Activated naive CD4-positive, alpha-beta T cell treated with anti-CD3 and anti-CD28 coated beads for 36 hours (primary cell): ENCODE results near the gene FREM3. TPM values are rescaled to one million over a fixed set of nuclear protein-coding genes. Genes with fewer than 3 reads are reported as not detected.
A peak's percentile ranks its signal among the peaks of the same experiment; 100 is the strongest.
"Not testable (repeated sequence)": the region's sequence is repeated elsewhere in the genome, so short reads cannot be mapped to it uniquely, and the experiment has no call there.

Experiments
- CTCF ChIA-PET: fragments of 350-600 bp; sonication (Branson Sonifier 250); formaldehyde crosslinking; loops from one replicate; lab custom pipeline; 2021; ENCODE audit warnings: antibody characterized with exemption; lab: Charles Lee
- DNase-seq: peaks from one replicate; pipeline ENCODE4 v3.0.0-alpha.2; 2020
- H3K27ac Mint-ChIP-seq: one replicate; pipeline ENCODE4 v1.8.0; 2021; ENCODE audit warnings: mild to moderate bottlenecking, mixed read lengths
- H3K27me3 Mint-ChIP-seq: one replicate; pipeline ENCODE4 v1.8.0; 2021; ENCODE audit warnings: low read depth, mixed read lengths
- H3K36me3 Mint-ChIP-seq: one replicate; pipeline ENCODE4 v1.8.0; 2021; ENCODE audit warnings: low read depth, mixed read lengths
- H3K4me1 Mint-ChIP-seq: one replicate; pipeline ENCODE4 v1.8.0; 2021; ENCODE audit warnings: low read depth, mixed read lengths
- H3K4me3 Mint-ChIP-seq: one replicate; pipeline ENCODE4 v1.8.0; 2021; ENCODE audit warnings: mild to moderate bottlenecking, moderate library complexity, mixed read lengths
- H3K9me3 Mint-ChIP-seq: one replicate; pipeline ENCODE4 v1.8.0; 2021; ENCODE audit warnings: mixed read lengths
- intact Hi-C: fragments of 100-400 bp; cut with micrococcal nuclease; formaldehyde crosslinking; loops from one replicate; pipeline ENCODE4 v1.15.1; 2023
- total RNA-seq, 2 experiments: library from RNA; stranded (reverse); gene quantifications; one replicate each; pipeline ENCODE4 v1.2.3, GENCODE V29; 2021

The FREM3 gene
- total RNA-seq, 2 experiments from 2014 or later, result not detected

GRCh38 chr4:143712155-143712550, 11.7 kb upstream of the FREM3 start:
- H3K9me3 Mint-ChIP-seq, result no peaks in the 10 kb centered on the region
- intact Hi-C loops, result no loop called here

GRCh38 chr4:143711543-143712154, 11.2 kb upstream of the FREM3 start:
- Mint-ChIP-seq H3K9me3 (no peaks in the 10 kb centered on the region), H3K27ac (no peak overlapping the region), H3K36me3 (no peaks in the 10 kb centered on the region), H3K4me3 (no peak overlapping the region), H3K27me3 (peaks cover 5% of the 10 kb centered on the region), H3K4me1 (no peaks in the 10 kb centered on the region)
- DNase-seq, result no peak
- intact Hi-C loops, result no loop called here
- CTCF ChIA-PET, result no interaction called here

More at GRCh38 chr4:143712155-143712550, 11.7 kb upstream of the FREM3 start:
- Mint-ChIP-seq H3K36me3 (no peaks in the 10 kb centered on the region), H3K4me3 (no peak overlapping the region), H3K27ac (no peak overlapping the region), H3K4me1 (no peaks in the 10 kb centered on the region), H3K27me3 (peaks cover 5% of the 10 kb centered on the region)
- no peak for DNase-seq
- CTCF ChIA-PET, result no interaction called here

- no peaks in the 10 kb centered on the region for H3K9me3 Mint-ChIP-seq
- peak overlapping the region; percentile 35 for H3K4me3 Mint-ChIP-seq
- CTCF ChIA-PET, result no interaction called here
- DNase-seq, result peak; percentile 10
- H3K27me3 Mint-ChIP-seq, result peaks cover 46% of the 10 kb centered on the region
- no peaks in the 10 kb centered on the region for H3K36me3 Mint-ChIP-seq
- peaks cover 15% of the 10 kb centered on the region for H3K4me1 Mint-ChIP-seq
- intact Hi-C loops, result loop anchor here (1.0 to 5.0 kb wide), 2 partner anchors 44 to 144 kb away; no protein-coding TSS in a partner anchor
- H3K27ac Mint-ChIP-seq, result no peak overlapping the region
Observed at GRCh38 chr4:143701365-143701764, 890 bp upstream of the FREM3 start.

- no peak for DNase-seq
- CTCF ChIA-PET, result no interaction called here
Observed at GRCh38 chr4:143700046-143700415, 444 bp downstream of the FREM3 start.

GRCh38 chr4:143699331-143700045, 987 bp downstream of the FREM3 start:
- H3K36me3 Mint-ChIP-seq, result no peaks in the 10 kb centered on the region
- no peak overlapping the region for H3K27ac Mint-ChIP-seq
- H3K4me3 Mint-ChIP-seq, result no peak overlapping the region
- DNase-seq, result no peak
- H3K4me1 Mint-ChIP-seq, result peaks cover 15% of the 10 kb centered on the region
- no peaks in the 10 kb centered on the region for H3K9me3 Mint-ChIP-seq
- intact Hi-C loops, result loop anchor here (5.0 kb wide), 1 partner anchor 142 kb away; no protein-coding TSS in a partner anchor
- CTCF ChIA-PET, result no interaction called here
- peaks cover 46% of the 10 kb centered on the region for H3K27me3 Mint-ChIP-seq

More at GRCh38 chr4:143700046-143700415, 444 bp downstream of the FREM3 start:
- peaks cover 15% of the 10 kb centered on the region for H3K4me1 Mint-ChIP-seq
- no peak overlapping the region for H3K27ac Mint-ChIP-seq
- no peaks in the 10 kb centered on the region for H3K36me3 Mint-ChIP-seq
- peaks cover 46% of the 10 kb centered on the region for H3K27me3 Mint-ChIP-seq
- no peaks in the 10 kb centered on the region for H3K9me3 Mint-ChIP-seq
- no peak overlapping the region for H3K4me3 Mint-ChIP-seq
- intact Hi-C loops, result loop anchor here (5.0 kb wide), 1 partner anchor 143 kb away; no protein-coding TSS in a partner anchor

- Mint-ChIP-seq H3K4me3 (no peak overlapping the region), H3K9me3 (peaks cover 3% of the 10 kb centered on the region), H3K27me3 (peaks cover 16% of the 10 kb centered on the region), H3K36me3 (no peaks in the 10 kb centered on the region), H3K27ac (no peak overlapping the region), H3K4me1 (no peaks in the 10 kb centered on the region)
- DNase-seq, result no peak
- CTCF ChIA-PET, result no interaction called here
- intact Hi-C loops, result no loop called here
Observed at GRCh38 chr4:143693856-143694255, 6.6 kb downstream of the FREM3 start.

GRCh38 chr4:143692241-143692640, 8.2 kb downstream of the FREM3 start:
- no peaks in the 10 kb centered on the region for H3K36me3 Mint-ChIP-seq
- no peaks in the 10 kb centered on the region for H3K4me1 Mint-ChIP-seq
- intact Hi-C loops, result no loop called here
- H3K27me3 Mint-ChIP-seq, result no peaks in the 10 kb centered on the region
- peaks cover 10% of the 10 kb centered on the region for H3K9me3 Mint-ChIP-seq
- H3K27ac Mint-ChIP-seq, result no peak overlapping the region
- no peak overlapping the region for H3K4me3 Mint-ChIP-seq
- no peak for DNase-seq
- CTCF ChIA-PET, result no interaction called here

- H3K27me3 Mint-ChIP-seq, result peaks cover under 1% of the 10 kb centered on the region
- H3K27ac Mint-ChIP-seq, result no peak overlapping the region
- H3K4me3 Mint-ChIP-seq, result no peak overlapping the region
- H3K9me3 Mint-ChIP-seq, result peaks cover 16% of the 10 kb centered on the region
- H3K36me3 Mint-ChIP-seq, result peaks cover 7% of the 10 kb centered on the region
- DNase-seq, result no peak
- intact Hi-C loops, result no loop called here
- CTCF ChIA-PET, result no interaction called here
- no peaks in the 10 kb centered on the region for H3K4me1 Mint-ChIP-seq
Observed at GRCh38 chr4:143679434-143679833, 21.0 kb downstream of the FREM3 start.

- H3K36me3 Mint-ChIP-seq, DNase-seq, intact Hi-C loops, H3K27me3 Mint-ChIP-seq, CTCF ChIA-PET, H3K27ac Mint-ChIP-seq, H3K9me3 Mint-ChIP-seq, H3K4me3 Mint-ChIP-seq, H3K4me1 Mint-ChIP-seq: not testable (repeated sequence)
Observed at GRCh38 chr4:143673629-143674028, 26.8 kb downstream of the FREM3 start.

- intact Hi-C loops, result no loop called here
- Mint-ChIP-seq H3K36me3 (peaks cover 2% of the 10 kb centered on the region), H3K9me3 (peaks cover under 1% of the 10 kb centered on the region), H3K4me1 (no peaks in the 10 kb centered on the region), H3K27me3 (no peaks in the 10 kb centered on the region), H3K27ac (no peak overlapping the region), H3K4me3 (no peak overlapping the region)
- CTCF ChIA-PET, result no interaction called here
- no peak for DNase-seq
Observed at GRCh38 chr4:143668930-143669552, 31.4 kb downstream of the FREM3 start.

GRCh38 chr4:143667461-143667860, 33.0 kb downstream of the FREM3 start:
- peaks cover 6% of the 10 kb centered on the region for H3K9me3 Mint-ChIP-seq
- intact Hi-C loops, result no loop called here
- no peak overlapping the region for H3K27ac Mint-ChIP-seq
- DNase-seq, result no peak
- H3K36me3 Mint-ChIP-seq, result peaks cover 4% of the 10 kb centered on the region
- no peaks in the 10 kb centered on the region for H3K27me3 Mint-ChIP-seq
- CTCF ChIA-PET, result no interaction called here
- no peaks in the 10 kb centered on the region for H3K4me1 Mint-ChIP-seq
- H3K4me3 Mint-ChIP-seq, result no peak overlapping the region

GRCh38 chr4:143658336-143658735, 42.1 kb downstream of the FREM3 start:
- intact Hi-C loops, result no loop called here
- H3K27ac Mint-ChIP-seq, result no peak overlapping the region

More at GRCh38 chr4:143658336-143658735, 42.1 kb downstream of the FREM3 start:
- H3K27me3 Mint-ChIP-seq, result no peaks in the 10 kb centered on the region
- CTCF ChIA-PET, result no interaction called here
- H3K4me3 Mint-ChIP-seq, result no peak overlapping the region
- H3K4me1 Mint-ChIP-seq, result no peaks in the 10 kb centered on the region
- no peaks in the 10 kb centered on the region for H3K36me3 Mint-ChIP-seq
- no peak for DNase-seq
- H3K9me3 Mint-ChIP-seq, result peaks cover 7% of the 10 kb centered on the region
